ENCODE data around the gene SMU1.

DNA sequence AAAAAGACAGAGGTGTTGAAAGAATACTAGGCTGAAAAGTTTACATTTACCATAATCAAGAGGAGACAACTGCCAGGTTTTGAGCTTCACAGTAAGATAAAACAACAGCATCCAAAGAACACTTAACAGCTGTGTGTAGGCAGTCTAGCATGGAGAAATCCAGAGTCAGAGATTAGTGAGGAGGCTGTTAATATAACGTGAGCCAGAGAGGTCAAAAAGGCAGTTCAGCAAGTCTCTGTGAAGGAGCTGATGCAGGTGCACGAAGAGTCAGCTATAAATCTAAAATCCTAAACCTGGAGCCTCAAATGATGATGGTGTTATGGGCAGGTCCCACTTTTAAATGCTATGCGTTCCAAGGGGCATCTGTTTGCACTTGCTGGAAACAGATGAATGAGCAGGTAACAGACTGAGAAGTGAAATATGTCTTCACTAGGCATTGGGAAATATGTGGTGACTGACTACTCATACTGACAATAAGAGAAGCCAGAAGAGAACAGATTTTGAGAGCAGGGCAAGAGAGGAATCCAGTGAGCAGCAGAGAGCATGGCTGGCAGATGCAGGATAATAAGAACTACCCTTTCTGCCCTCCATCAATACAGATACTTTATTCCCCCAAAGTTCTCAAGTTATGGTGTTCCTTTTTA is 83.8 kb downstream of the SMU1 start:
- no peak for TF ChIP-seq ZFP30 (CRISPR knock-in tag; IDR thresholded peaks at IDR 0.05)
- TF ChIP-seq, protein P1, sequence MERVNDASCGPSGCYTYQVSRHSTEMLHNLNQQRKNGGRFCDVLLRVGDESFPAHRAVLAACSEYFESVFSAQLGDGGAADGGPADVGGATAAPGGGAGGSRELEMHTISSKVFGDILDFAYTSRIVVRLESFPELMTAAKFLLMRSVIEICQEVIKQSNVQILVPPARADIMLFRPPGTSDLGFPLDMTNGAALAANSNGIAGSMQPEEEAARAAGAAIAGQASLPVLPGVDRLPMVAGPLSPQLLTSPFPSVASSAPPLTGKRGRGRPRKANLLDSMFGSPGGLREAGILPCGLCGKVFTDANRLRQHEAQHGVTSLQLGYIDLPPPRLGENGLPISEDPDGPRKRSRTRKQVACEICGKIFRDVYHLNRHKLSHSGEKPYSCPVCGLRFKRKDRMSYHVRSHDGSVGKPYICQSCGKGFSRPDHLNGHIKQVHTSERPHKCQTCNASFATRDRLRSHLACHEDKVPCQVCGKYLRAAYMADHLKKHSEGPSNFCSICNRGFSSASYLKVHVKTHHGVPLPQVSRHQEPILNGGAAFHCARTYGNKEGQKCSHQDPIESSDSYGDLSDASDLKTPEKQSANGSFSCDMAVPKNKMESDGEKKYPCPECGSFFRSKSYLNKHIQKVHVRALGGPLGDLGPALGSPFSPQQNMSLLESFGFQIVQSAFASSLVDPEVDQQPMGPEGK (CRISPR knock-in tag; IDR thresholded peaks at IDR 0.05; ENCODE audit: borderline replicate concordance) = no peak
- TF ChIP-seq, protein P2, sequence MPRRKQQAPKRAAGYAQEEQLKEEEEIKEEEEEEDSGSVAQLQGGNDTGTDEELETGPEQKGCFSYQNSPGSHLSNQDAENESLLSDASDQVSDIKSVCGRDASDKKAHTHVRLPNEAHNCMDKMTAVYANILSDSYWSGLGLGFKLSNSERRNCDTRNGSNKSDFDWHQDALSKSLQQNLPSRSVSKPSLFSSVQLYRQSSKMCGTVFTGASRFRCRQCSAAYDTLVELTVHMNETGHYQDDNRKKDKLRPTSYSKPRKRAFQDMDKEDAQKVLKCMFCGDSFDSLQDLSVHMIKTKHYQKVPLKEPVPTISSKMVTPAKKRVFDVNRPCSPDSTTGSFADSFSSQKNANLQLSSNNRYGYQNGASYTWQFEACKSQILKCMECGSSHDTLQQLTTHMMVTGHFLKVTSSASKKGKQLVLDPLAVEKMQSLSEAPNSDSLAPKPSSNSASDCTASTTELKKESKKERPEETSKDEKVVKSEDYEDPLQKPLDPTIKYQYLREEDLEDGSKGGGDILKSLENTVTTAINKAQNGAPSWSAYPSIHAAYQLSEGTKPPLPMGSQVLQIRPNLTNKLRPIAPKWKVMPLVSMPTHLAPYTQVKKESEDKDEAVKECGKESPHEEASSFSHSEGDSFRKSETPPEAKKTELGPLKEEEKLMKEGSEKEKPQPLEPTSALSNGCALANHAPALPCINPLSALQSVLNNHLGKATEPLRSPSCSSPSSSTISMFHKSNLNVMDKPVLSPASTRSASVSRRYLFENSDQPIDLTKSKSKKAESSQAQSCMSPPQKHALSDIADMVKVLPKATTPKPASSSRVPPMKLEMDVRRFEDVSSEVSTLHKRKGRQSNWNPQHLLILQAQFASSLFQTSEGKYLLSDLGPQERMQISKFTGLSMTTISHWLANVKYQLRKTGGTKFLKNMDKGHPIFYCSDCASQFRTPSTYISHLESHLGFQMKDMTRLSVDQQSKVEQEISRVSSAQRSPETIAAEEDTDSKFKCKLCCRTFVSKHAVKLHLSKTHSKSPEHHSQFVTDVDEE (CRISPR knock-in tag; IDR thresholded peaks at IDR 0.05) = no peak
- TF ChIP-seq, protein P3, sequence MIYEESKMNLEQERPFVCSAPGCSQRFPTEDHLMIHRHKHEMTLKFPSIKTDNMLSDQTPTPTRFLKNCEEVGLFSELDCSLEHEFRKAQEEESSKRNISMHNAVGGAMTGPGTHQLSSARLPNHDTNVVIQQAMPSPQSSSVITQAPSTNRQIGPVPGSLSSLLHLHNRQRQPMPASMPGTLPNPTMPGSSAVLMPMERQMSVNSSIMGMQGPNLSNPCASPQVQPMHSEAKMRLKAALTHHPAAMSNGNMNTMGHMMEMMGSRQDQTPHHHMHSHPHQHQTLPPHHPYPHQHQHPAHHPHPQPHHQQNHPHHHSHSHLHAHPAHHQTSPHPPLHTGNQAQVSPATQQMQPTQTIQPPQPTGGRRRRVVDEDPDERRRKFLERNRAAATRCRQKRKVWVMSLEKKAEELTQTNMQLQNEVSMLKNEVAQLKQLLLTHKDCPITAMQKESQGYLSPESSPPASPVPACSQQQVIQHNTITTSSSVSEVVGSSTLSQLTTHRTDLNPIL (CRISPR knock-in tag; IDR thresholded peaks at IDR 0.05; ENCODE audit: low read depth) = no peak
